Endothelial cell of hepatic sinusoid (primary cell): ENCODE results near the gene ESF1.
"Not testable (repeated sequence)": the region's sequence is repeated elsewhere in the genome, so short reads cannot be mapped to it uniquely, and the experiment has no call there.

ENCODE experiments used
- in situ Hi-C: cut with HindIII; loops from 2 replicates; pipeline ENCODE4 v1.10.0; 2017; ENCODE audit warnings: low sequenced_read_pairs

ESF1 gene

DNA sequence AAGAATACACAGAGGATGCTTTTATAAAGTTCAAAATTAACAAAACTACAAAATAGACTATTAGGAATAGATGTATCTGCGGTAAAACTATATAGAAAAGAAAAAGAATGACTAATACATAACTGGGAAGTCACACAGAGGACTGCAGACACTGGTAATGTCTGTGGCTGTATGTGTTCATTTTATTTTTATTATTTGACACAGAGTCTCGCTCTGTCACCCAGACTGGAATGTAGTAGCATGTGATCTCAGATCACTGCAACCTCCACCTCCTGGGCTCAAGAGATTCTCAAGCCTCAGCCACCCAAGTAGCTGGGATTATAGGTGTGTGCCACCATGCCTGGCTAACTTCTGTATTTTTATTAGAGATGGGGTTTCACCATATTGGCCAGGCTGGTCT, 38.9 kb downstream of the ESF1 start:
- in situ Hi-C loops = no loop called here

DNA sequence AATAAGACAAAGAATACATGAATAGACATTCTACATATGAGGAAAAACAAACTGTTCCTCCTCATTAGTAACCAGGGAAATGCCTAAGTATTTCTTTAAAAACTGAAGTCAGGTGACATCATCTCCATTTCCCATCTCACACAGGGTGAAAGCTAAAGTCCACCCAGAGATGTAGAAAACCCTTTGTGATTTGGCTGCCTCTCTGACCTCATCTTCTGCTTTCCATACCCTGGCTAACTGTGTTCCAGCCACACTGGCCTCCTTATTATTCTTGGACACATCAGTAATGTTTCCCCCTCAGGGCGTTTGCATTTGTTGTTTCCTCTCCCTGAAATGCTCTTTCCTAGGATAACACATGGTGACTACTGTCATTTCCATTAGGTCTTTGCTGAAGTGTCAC, 40.4 kb downstream of the ESF1 start:
- in situ Hi-C loops = no loop called here

GRCh38 chr20:13741879-13742278, 42.8 kb downstream of the ESF1 start:
- in situ Hi-C loops = no loop called here

DNA sequence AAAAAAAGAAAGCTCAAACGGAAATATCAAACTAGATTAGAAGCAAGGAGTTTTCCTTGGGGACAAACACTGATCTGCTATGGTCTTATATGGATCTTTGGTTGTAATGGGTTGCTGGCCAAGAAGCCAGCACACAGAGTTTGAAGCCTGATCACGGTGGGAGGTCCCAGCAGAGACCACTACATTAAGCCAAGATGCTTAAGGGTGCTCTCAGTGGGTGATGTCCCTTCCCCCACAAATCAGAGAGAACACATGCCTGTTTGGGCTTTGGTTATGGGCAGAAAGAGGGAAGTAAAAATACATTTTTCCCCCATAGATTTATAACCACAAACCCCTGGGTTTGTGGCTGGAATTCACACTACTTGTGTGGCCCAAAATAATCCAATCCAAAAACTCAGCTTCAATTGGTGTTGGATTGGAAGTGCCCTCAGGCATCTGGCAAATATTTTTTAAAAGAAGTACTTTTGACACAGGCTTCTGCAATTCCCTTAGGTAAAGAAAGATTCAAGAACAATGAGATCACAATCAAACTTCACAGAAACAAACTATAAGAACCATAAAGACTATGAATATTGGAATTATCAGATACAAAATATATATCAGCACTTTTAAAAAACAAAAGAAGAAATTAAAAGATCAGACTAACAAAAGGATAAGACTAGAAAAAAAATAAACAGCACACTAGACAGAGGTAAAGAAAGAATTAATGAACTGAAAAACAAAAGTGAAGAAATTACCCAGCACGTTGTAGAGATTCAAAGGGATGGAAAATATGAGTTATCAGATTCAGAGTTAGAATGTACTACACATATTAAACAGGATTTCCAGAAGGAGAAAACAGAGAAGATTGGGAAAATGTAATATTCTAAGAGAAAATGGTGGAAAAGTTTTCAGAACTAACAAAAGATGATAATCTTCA, 44.7 kb downstream of the ESF1 start:
- in situ Hi-C loops = no loop called here

GRCh38 chr20:13738187-13738586, 46.5 kb downstream of the ESF1 start:
- in situ Hi-C loops = not testable (repeated sequence)

DNA sequence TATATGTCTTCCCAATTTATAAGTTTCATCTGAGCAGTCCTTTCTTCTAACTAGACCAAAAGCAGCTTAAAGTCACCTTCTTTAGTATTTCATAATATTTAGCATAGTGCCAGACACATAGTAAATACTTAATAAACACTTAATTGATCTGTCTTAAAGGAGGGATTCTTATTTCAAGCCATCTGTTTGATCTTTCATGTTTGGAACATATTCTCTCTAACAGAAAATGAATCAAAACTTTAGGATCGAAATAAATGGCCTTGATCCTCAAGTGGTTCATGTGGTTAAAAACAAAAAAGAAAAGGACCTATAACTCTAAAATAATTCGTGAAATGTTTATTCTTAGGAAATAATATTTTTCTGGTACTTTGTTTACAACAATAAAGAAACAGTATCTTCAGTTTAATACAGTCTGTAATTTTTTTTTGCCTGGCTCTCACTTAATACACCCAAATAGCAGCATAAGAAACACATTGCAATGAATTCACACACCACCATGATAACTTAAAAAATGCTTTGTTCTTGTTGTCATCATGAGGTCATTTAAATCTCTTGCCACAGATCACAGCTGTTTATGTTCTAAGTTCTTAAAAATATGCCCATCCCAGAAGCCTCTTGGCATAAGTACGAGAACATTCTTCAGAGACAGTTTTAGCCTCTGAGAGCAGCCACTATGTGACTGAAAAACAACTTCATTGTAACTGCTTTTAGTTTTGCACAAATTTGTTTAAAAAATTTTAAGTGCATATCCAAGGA, 48.1 kb downstream of the ESF1 start:
- in situ Hi-C loops = no loop called here

DNA sequence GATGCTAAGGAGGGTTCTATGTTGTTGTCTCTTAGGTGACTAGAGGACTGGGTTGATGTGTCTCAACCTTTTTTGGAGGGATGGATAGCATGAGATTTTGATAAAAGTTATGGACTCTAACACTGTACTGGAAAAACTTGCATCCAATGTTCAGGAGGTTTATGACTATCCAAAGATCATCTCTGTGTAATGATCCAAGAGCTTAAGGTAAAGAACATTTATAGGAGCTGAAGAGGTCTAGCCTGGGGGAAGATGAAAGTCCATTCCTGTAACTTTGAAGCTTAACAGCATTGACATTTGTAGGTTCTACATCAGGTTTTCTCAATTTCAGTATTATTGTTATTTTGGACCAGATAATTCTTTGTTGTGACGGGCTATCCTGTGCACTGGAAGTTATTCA, 48.9 kb downstream of the ESF1 start:
- in situ Hi-C loops = no loop called here

GRCh38 chr20:13723011-13723410, 61.7 kb downstream of the ESF1 start:
- in situ Hi-C loops = no loop called here

- in situ Hi-C loops = no loop called here
Observed at GRCh38 chr20:13718171-13718570, 66.5 kb downstream of the ESF1 start.

- in situ Hi-C loops = no loop called here
Observed at GRCh38 chr20:13717631-13718044, 67.1 kb downstream of the ESF1 start.

DNA sequence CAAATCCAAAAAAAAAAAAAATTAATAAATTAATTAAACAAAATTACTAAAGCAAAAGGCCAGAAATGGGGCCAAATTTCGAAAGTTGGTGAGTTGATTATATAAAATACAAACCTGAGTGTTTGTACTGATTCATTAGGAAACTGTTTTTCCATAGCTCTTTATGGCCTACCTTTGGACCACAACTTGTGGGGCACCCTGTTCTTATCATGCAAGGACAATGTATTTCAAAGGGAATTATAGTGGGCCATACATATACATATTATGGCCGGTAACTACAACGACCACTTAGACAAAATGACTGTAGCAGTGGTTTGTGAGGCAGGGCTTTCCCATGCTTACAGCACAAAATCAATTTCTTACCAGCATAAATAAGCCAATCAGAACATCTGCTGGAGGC, 69.5 kb downstream of the ESF1 start:
- in situ Hi-C loops = no loop called here

DNA sequence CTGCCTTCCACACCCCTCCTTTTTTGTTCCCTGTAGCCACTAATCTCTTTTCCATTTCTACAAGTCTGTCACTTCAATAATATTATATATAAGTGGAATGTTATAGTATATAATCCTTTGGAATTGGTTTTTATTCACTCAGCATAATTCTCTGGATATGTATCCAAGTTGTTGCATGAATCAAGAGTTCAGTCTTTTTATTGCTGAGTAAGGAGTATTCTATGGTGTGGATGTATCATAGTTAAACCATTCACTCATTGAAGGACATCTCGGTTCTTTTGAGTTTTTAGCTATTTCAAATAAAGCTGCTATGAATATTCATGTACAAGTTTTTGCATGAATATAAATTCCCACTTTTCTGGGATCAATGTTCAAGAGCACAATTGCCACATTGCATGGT, 76.5 kb downstream of the ESF1 start:
- in situ Hi-C loops = no loop called here

- in situ Hi-C loops = no loop called here
Observed at GRCh38 chr20:13703265-13703664, 81.5 kb downstream of the ESF1 start.

DNA sequence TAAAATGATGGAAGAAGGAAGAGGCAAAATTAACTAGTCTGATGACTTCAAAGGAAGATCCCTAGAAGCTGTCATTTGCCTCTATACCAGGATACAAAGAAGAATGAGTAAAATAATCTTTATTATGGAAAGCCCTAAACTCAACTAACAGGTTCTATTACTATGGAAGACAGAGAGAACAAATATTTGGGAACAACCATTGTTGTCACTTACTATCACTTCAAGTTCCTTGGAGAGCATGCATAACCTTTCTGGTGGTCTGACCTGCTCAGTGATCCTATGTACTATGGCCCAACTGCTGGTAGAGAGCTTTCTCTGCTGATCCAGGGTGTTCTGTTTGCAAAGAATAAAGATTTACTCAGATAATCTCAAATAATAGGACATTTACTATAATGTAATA, 83.2 kb downstream of the ESF1 start:
- in situ Hi-C loops = no loop called here

GRCh38 chr20:13700761-13701160, 84.0 kb downstream of the ESF1 start:
- in situ Hi-C loops = no loop called here

- in situ Hi-C loops = no loop called here
Observed at GRCh38 chr20:13694420-13695150, 90.1 kb downstream of the ESF1 start.

DNA sequence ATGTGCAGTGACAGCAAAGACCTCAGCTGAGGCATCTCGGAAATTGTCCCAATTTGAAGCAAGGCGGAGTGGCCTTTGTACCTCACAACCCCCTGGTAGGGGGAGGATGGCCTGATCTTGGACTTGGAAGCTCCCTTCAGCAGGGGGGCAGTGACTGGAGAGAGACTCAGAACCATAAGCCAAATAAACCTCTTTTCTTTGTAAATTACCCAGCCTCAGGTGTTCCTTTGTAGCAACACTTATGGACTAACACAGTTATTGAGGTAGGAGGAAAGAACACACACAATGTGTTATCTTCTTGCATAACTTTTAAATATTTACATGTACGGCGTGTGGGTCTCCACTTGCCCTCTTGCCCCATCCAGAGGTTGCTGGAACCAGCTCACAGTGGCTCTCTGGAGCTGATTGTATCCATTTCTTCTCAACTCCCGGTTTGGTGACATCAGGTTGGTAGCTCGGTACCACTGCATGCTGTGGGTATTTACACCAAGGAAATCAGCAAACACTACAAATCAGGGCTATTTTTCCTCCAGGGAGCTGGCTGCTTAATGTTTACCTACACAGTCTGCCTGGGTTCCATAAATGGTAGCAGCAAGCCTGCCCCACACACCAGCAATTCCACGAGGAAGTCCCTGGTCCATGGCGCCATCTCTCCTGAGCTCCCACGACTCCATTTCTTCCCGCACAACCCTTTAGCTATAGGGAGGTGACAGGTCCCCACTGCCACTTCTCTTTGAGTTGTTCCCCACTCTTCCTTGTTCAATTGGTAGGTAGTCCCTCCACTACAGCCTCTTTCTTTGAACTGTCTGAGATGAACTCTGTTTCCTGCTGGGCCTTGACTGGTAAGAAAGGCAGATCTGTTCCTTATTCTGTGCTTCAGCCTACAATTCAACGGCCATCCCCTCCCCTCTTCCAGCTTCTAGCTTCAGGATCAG, 91.7 kb downstream of the ESF1 start:
- in situ Hi-C loops = no loop called here

DNA sequence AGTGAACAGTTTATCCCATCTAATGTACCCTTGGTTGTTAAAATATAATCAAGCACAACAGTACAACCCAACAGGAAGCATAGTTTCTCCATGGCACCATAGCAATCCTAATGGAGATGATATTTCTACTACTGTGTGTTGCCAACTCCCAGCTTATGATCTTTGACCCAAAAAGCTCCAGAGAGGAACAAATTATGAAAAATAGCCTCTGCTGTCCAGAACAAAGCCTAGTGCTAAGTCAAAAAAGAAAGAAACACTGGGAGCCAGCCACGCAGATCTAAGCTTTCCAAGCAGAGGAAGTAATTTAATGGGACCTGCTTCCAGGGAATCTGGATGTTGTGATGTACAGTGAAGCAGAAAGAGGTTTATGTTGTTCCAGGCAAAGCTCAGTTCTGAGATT, 93.8 kb downstream of the ESF1 start:
- in situ Hi-C loops = no loop called here

- in situ Hi-C loops = no loop called here
Observed at GRCh38 chr20:13687815-13688214, 96.9 kb downstream of the ESF1 start.

- in situ Hi-C loops = no loop called here
Observed at GRCh38 chr20:13685623-13686022, 99.1 kb downstream of the ESF1 start.
